ENCODE data around the gene ST13. TPM values are rescaled to one million over a fixed set of nuclear protein-coding genes. Genes with fewer than 3 reads are reported as not detected.

ST13 gene
- total RNA-seq, 4 donors from 2014 or later = 159 to 246 (median 210) TPM

DNA sequence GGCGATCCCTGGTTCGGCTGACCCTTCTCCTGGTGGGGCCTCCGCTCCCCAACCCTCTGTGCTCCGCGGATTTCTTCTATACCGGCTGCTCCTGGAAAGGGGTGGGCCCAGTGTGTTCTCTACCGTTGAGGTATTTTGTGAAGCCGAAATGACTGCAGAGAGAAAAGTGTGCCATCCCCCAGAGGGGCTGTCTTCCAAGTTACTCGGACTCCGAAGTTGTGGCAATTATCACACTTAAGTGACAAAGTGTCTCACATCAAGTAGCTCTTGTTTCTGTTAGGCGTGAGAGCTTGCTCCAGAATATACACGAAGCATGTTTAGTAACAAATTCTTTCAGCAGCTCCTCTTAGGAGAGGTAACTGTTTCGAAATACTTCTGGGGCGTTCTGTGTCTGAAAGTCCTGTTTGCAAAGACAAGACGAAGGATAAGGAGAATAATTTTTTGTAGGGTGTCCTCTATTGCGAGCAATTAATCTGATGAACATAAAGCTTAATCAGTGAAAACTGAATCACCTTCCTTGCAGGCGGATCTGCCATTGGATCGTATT is 943 bp upstream of the ST13 start:
- TF ChIP-seq CTCF (IDR thresholded peaks at IDR 0.05; ENCODE audit: low read depth) = no peak

DNA sequence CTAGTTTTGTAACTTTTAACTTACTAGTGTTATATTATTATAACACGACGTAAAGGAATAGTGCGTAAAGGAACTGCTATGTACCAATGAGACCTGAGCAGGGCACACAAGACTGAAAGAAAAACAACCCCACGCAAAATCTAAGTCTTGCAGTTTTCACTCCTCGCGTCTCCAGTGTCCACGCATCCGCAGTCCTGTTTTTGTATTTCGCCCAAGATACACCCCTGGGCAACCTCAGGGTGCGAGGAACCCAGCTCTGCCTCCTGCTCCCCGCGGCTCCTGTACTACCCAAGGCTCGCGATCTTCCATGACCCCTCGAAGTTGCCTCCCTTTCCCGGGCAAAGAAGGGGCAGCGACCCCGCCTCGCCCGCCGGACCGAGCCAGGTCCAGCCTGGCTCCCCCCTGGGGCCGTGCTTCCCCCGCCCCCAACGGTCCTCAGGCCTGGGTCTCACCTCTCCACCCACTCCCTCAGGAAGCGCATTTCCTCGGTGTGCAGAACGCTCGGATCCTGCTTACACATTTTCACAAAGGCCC is 393 bp downstream of the ST13 start:
- TF ChIP-seq CTCF (IDR thresholded peaks at IDR 0.05; ENCODE audit: low read depth) = no peak

- TF ChIP-seq CTCF (IDR thresholded peaks at IDR 0.05; ENCODE audit: low read depth) = no peak
These were observed 1.1 kb downstream of the ST13 start for GRCh38 chr22:40855071-40855978.

GRCh38 chr22:40853961-40854360 is 2.5 kb downstream of the ST13 start:
- TF ChIP-seq CTCF (IDR thresholded peaks at IDR 0.05; ENCODE audit: low read depth) = no peak

DNA sequence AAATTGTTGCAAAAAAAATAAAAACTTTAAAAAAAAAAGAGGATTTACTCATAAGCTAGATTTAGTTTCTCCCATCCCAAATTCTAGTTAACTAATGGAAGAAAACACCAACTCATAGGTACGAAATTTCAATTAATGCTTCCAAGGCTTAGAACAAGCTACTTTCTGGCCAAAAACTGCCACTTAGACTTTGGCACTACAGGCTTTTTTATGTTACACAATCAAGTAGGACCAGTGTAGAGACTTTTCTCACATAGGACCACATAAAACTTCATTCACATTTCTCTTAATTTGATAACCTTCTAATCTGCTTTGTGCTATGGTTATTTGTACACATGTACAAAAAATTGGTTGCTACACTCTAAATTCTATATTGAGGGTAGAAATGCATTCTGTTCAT is 3.1 kb downstream of the ST13 start:
- no peak for TF ChIP-seq CTCF (IDR thresholded peaks at IDR 0.05; ENCODE audit: low read depth)

GRCh38 chr22:40844951-40845350 is 11.5 kb downstream of the ST13 start:
- no peak for TF ChIP-seq CTCF (IDR thresholded peaks at IDR 0.05; ENCODE audit: low read depth)

- TF ChIP-seq CTCF (IDR thresholded peaks at IDR 0.05; ENCODE audit: low read depth) = no peak
These were observed 18.0 kb downstream of the ST13 start for GRCh38 chr22:40838486-40838885.
